ENCODE results near the gene RGR. TPM values are rescaled to one million over a fixed set of nuclear protein-coding genes. Genes with fewer than 3 reads are reported as not detected.

Gene RGR
- total RNA-seq, 1 experiment from 2014 or later = not detected

- Mint-ChIP-seq H3K4me3 (no peak overlapping the region), H3K36me3 (no peaks in the 10 kb centered on the region)
- ATAC-seq = no peak
Measured at GRCh38 chr10:84217746-84218145, 27.1 kb upstream of the RGR start.

DNA sequence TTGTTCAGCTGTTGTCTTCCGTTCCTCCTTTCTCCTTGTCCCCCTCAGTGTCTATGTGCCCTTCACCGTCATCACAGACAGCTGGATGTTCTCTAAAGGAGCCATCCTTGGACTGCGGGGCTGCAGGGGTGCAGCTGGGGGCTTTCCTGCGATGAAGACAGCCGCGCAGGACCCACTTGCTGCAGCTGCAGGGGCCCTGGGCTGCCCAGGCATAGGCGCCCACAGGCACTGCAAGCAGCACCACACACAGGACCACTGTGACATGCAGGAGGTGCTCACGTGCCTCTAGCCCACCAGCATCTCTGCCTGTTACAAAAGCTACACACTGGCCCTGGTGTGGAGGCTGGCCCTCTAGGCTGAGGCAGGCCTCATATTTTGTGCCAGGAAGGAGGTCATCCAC lies 22.9 kb upstream of the RGR start:
- TF ChIP-seq, protein P1, sequence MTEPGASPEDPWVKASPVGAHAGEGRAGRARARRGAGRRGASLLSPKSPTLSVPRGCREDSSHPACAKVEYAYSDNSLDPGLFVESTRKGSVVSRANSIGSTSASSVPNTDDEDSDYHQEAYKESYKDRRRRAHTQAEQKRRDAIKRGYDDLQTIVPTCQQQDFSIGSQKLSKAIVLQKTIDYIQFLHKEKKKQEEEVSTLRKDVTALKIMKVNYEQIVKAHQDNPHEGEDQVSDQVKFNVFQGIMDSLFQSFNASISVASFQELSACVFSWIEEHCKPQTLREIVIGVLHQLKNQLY (CRISPR knock-in tag; IDR thresholded peaks at IDR 0.05) = no peak
- TF ChIP-seq ZNF423 (CRISPR knock-in tag; IDR thresholded peaks at IDR 0.05) (no peak), GABPB1 (CRISPR knock-in tag; IDR thresholded peaks at IDR 0.05) (no peak), CREM (CRISPR knock-in tag; IDR thresholded peaks at IDR 0.05) (no peak), IRF2 (CRISPR knock-in tag; IDR thresholded peaks at IDR 0.05; ENCODE audit: borderline replicate concordance, low read depth) (no peak), TEAD1 (CRISPR knock-in tag; IDR thresholded peaks at IDR 0.05) (no peak), CTCF (IDR thresholded peaks at IDR 0.05) (no peak), RORB (CRISPR knock-in tag; IDR thresholded peaks at IDR 0.05) (no peak), ZNF281 (CRISPR knock-in tag; IDR thresholded peaks at IDR 0.05) (no peak), ESRRA (CRISPR knock-in tag; IDR thresholded peaks at IDR 0.05; ENCODE audit: borderline replicate concordance) (no peak), E2F5 (CRISPR knock-in tag; IDR thresholded peaks at IDR 0.05) (no peak), MYBL2 (CRISPR knock-in tag; IDR thresholded peaks at IDR 0.05) (no peak), PREB (CRISPR knock-in tag; IDR thresholded peaks at IDR 0.05; ENCODE audit: borderline replicate concordance) (no peak), NFATC4 (CRISPR knock-in tag; IDR thresholded peaks at IDR 0.05) (no peak), SMAD3 (CRISPR knock-in tag; IDR thresholded peaks at IDR 0.05; ENCODE audit: borderline replicate concordance) (no peak), KAT7 (CRISPR knock-in tag; IDR thresholded peaks at IDR 0.05; ENCODE audit: borderline replicate concordance) (no peak)
- TF ChIP-seq, protein P2, sequence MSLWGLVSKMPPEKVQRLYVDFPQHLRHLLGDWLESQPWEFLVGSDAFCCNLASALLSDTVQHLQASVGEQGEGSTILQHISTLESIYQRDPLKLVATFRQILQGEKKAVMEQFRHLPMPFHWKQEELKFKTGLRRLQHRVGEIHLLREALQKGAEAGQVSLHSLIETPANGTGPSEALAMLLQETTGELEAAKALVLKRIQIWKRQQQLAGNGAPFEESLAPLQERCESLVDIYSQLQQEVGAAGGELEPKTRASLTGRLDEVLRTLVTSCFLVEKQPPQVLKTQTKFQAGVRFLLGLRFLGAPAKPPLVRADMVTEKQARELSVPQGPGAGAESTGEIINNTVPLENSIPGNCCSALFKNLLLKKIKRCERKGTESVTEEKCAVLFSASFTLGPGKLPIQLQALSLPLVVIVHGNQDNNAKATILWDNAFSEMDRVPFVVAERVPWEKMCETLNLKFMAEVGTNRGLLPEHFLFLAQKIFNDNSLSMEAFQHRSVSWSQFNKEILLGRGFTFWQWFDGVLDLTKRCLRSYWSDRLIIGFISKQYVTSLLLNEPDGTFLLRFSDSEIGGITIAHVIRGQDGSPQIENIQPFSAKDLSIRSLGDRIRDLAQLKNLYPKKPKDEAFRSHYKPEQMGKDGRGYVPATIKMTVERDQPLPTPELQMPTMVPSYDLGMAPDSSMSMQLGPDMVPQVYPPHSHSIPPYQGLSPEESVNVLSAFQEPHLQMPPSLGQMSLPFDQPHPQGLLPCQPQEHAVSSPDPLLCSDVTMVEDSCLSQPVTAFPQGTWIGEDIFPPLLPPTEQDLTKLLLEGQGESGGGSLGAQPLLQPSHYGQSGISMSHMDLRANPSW (CRISPR knock-in tag; conservative IDR thresholded peaks at IDR 0.05; ENCODE audit: low read depth) = no peak
- ChIA-PET CTCF (interaction anchor here (0.5 kb wide), 1 partner anchor 1325 kb away, joined by 3 read pairs; no protein-coding TSS in a partner anchor), POLR2A (interaction anchor here (0.8 kb wide), 1 partner anchor 22 kb away, joined by 3 read pairs; no protein-coding TSS in a partner anchor)
- DNase-seq (ENCODE audit: low spot score) (no peak), ATAC-seq (no peak)
- no peak overlapping the region for H3K27ac Mint-ChIP-seq
- peaks cover 6% of the 10 kb centered on the region for H3K9me3 Mint-ChIP-seq
- no peak overlapping the region for H3K4me3 Mint-ChIP-seq
- no peaks in the 10 kb centered on the region for H3K36me3 Mint-ChIP-seq
- H3K4me1 Mint-ChIP-seq = no peaks in the 10 kb centered on the region
- H3K27me3 Mint-ChIP-seq (ENCODE audit: low read depth) = peaks cover 10% of the 10 kb centered on the region

More at GRCh38 chr10:84217746-84218145, 27.1 kb upstream of the RGR start:
- no peak for DNase-seq (ENCODE audit: low spot score)
- H3K4me1 Mint-ChIP-seq = peaks cover 4% of the 10 kb centered on the region; the same call in 1 of the 2 replicates
- CTCF ChIA-PET = interaction anchor here (1.5 to 2.2 kb wide), 2 partner anchors 19 to 39 kb away, joined by 9 read pairs; no protein-coding TSS in a partner anchor
- no peak for TF ChIP-seq FOXK1 (CRISPR knock-in tag; IDR thresholded peaks at IDR 0.05)
- TF ChIP-seq ZBTB21 (CRISPR knock-in tag; IDR thresholded peaks at IDR 0.05; ENCODE audit: borderline replicate concordance) = no peak
- TF ChIP-seq ZNF232 (CRISPR knock-in tag; IDR thresholded peaks at IDR 0.05) = no peak
- no peak for TF ChIP-seq ZNF416 (CRISPR knock-in tag; IDR thresholded peaks at IDR 0.05)
- no peak for TF ChIP-seq NR2C2 (CRISPR knock-in tag; IDR thresholded peaks at IDR 0.05)
- no peak for TF ChIP-seq GTF2I (CRISPR knock-in tag; conservative IDR thresholded peaks at IDR 0.05)
- POLR2A ChIA-PET = no interaction called here
- no peak overlapping the region for H3K27ac Mint-ChIP-seq
- peaks cover 6% of the 10 kb centered on the region for H3K9me3 Mint-ChIP-seq
- H3K27me3 Mint-ChIP-seq (ENCODE audit: low read depth) = peaks cover 10% of the 10 kb centered on the region

Data from WTC11 (cell line).